Activated naive CD4-positive, alpha-beta T cell treated with anti-CD3 and anti-CD28 coated beads, Interleukin-2, amount 50 U/mL, for 24 hours (primary cell): ENCODE data around the gene ABHD8.

Source experiments
- H3K27ac Mint-ChIP-seq: one replicate; pipeline ENCODE4 v1.8.0; 2021; ENCODE audit warnings: mild to moderate bottlenecking, mixed read lengths
- H3K27me3 Mint-ChIP-seq: one replicate; pipeline ENCODE4 v1.8.0; 2021; ENCODE audit warnings: mixed read lengths
- H3K36me3 Mint-ChIP-seq: one replicate; pipeline ENCODE4 v1.8.0; 2021; ENCODE audit warnings: mixed read lengths
- H3K4me1 Mint-ChIP-seq: one replicate; pipeline ENCODE4 v1.8.0; 2021; ENCODE audit warnings: mixed read lengths
- H3K4me3 Mint-ChIP-seq: one replicate; pipeline ENCODE4 v1.8.0; 2021; ENCODE audit warnings: mild to moderate bottlenecking, mixed read lengths
- H3K9me3 Mint-ChIP-seq: one replicate; pipeline ENCODE4 v1.8.0; 2021; ENCODE audit warnings: mixed read lengths

The ABHD8 gene

GRCh38 chr19:17337675-17338432, 34.6 kb upstream of the ABHD8 start:
- Mint-ChIP-seq H3K4me1 (peaks cover 22% of the 10 kb centered on the region), H3K4me3 (peak overlapping the region; percentile 88), H3K27me3 (no peaks in the 10 kb centered on the region), H3K9me3 (no peaks in the 10 kb centered on the region), H3K27ac (peak overlapping the region; percentile 84), H3K36me3 (no peaks in the 10 kb centered on the region)

GRCh38 chr19:17336872-17337674, 33.8 kb upstream of the ABHD8 start, which contains the start of gene GTPBP3:
Gene GTPBP3, plus strand, starts transcription at chr19:17337553. Its CDS starts 59 bp downstream, at chr19:17337612.
- H3K4me1 Mint-ChIP-seq: peaks cover 26% of the 10 kb centered on the region
- H3K4me3 Mint-ChIP-seq: peak within 1 kb of the TSS; percentile 88
- H3K27me3 Mint-ChIP-seq: no peaks in the 10 kb centered on the region
- peak within 1 kb of the TSS; percentile 84 for H3K27ac Mint-ChIP-seq
- H3K9me3 Mint-ChIP-seq: no peaks in the 10 kb centered on the region
- H3K36me3 Mint-ChIP-seq: no peaks in the 10 kb centered on the region

- H3K27ac Mint-ChIP-seq: no peak overlapping the region
- peak overlapping the region; percentile 20 for H3K4me3 Mint-ChIP-seq
- H3K36me3 Mint-ChIP-seq: no peaks in the 10 kb centered on the region
- no peaks in the 10 kb centered on the region for H3K9me3 Mint-ChIP-seq
- H3K27me3 Mint-ChIP-seq: no peaks in the 10 kb centered on the region
- H3K4me1 Mint-ChIP-seq: peaks cover 28% of the 10 kb centered on the region
Measured at GRCh38 chr19:17335575-17335974, 32.4 kb upstream of the ABHD8 start.

GRCh38 chr19:17334414-17335409, 31.5 kb upstream of the ABHD8 start, which contains the start of gene ANO8:
Gene ANO8, minus strand, starts transcription at chr19:17334855. Its CDS starts 185 bp downstream, at chr19:17334670.
- Mint-ChIP-seq H3K36me3 (no peaks in the 10 kb centered on the region), H3K27ac (peak within 1 kb of the TSS; percentile 71)

GRCh38 chr19:17333611-17334413, 30.6 kb upstream of the ABHD8 start:
- no peaks in the 10 kb centered on the region for H3K36me3 Mint-ChIP-seq
- peak overlapping the region; percentile 82 for H3K4me3 Mint-ChIP-seq
- H3K27me3 Mint-ChIP-seq: no peaks in the 10 kb centered on the region
- peak overlapping the region; percentile 19 for H3K27ac Mint-ChIP-seq
- H3K9me3 Mint-ChIP-seq: no peaks in the 10 kb centered on the region
- peaks cover 31% of the 10 kb centered on the region for H3K4me1 Mint-ChIP-seq

More at GRCh38 chr19:17334414-17335409, 31.5 kb upstream of the ABHD8 start, which contains the start of gene ANO8:
- H3K4me3 Mint-ChIP-seq: peak within 1 kb of the TSS; percentile 89
- H3K4me1 Mint-ChIP-seq: peaks cover 31% of the 10 kb centered on the region
- no peaks in the 10 kb centered on the region for H3K9me3 Mint-ChIP-seq
- H3K27me3 Mint-ChIP-seq: no peaks in the 10 kb centered on the region

DNA sequence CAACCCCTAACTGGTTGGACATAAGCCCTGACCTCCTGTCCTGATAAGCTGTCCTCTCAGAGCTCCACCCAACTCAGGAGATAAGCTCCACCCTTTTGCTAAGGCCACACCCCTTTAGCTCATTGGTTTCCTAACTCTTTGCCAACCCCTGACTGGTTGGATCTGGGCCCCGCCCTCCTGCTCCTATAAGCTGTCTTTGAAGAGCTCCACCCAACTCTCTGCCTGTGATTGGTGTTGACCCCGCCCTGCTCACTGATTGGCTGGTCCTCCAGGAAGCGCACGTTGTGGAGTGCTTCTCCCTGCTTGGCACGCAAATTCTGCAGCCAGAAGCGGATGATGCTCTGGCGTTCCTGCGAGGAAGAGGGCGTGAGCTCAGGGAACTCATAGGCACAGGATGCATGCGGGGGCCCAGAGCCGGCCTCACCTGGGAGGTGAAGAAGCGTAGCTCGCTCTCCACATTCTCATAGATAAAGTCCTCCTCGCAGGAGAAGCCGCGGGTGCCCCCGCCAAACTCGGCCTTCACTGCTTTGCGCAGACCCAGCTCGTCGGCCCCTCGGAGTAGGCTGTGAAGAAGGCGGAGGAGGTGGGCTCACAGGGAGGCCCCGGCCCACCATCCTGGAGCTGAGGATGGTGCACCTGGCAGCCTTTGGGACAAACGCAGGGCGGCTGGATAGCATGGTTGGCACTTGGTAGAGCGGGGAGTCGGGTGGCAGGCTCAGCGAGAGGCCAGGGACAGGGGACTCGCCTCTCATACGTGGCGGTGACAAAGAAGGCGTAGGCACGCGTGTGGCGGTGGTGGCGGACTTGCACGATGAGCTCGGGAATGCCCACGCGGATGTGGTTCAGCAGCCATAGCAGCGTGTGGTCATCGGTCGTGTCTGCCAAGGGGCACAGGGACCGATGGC, 29.7 kb upstream of the ABHD8 start:
- Mint-ChIP-seq H3K4me3 (peak overlapping the region; percentile 11), H3K36me3 (no peaks in the 10 kb centered on the region), H3K4me1 (peaks cover 31% of the 10 kb centered on the region), H3K9me3 (no peaks in the 10 kb centered on the region), H3K27me3 (no peaks in the 10 kb centered on the region), H3K27ac (no peak overlapping the region)

GRCh38 chr19:17332360-17332676, 29.1 kb upstream of the ABHD8 start:
- H3K4me1 Mint-ChIP-seq: peaks cover 30% of the 10 kb centered on the region
- H3K27me3 Mint-ChIP-seq: no peaks in the 10 kb centered on the region
- H3K4me3 Mint-ChIP-seq: no peak overlapping the region
- H3K27ac Mint-ChIP-seq: no peak overlapping the region
- no peaks in the 10 kb centered on the region for H3K9me3 Mint-ChIP-seq
- no peaks in the 10 kb centered on the region for H3K36me3 Mint-ChIP-seq

- Mint-ChIP-seq H3K27me3 (no peaks in the 10 kb centered on the region), H3K4me3 (no peak overlapping the region), H3K9me3 (no peaks in the 10 kb centered on the region), H3K4me1 (peaks cover 26% of the 10 kb centered on the region), H3K36me3 (no peaks in the 10 kb centered on the region), H3K27ac (no peak overlapping the region)
Measured at GRCh38 chr19:17331045-17331558, 27.9 kb upstream of the ABHD8 start.

GRCh38 chr19:17330262-17331044, 27.2 kb upstream of the ABHD8 start:
- Mint-ChIP-seq H3K9me3 (no peaks in the 10 kb centered on the region), H3K4me3 (no peak overlapping the region), H3K4me1 (peaks cover 26% of the 10 kb centered on the region), H3K27me3 (no peaks in the 10 kb centered on the region), H3K36me3 (no peaks in the 10 kb centered on the region), H3K27ac (no peak overlapping the region)

DNA sequence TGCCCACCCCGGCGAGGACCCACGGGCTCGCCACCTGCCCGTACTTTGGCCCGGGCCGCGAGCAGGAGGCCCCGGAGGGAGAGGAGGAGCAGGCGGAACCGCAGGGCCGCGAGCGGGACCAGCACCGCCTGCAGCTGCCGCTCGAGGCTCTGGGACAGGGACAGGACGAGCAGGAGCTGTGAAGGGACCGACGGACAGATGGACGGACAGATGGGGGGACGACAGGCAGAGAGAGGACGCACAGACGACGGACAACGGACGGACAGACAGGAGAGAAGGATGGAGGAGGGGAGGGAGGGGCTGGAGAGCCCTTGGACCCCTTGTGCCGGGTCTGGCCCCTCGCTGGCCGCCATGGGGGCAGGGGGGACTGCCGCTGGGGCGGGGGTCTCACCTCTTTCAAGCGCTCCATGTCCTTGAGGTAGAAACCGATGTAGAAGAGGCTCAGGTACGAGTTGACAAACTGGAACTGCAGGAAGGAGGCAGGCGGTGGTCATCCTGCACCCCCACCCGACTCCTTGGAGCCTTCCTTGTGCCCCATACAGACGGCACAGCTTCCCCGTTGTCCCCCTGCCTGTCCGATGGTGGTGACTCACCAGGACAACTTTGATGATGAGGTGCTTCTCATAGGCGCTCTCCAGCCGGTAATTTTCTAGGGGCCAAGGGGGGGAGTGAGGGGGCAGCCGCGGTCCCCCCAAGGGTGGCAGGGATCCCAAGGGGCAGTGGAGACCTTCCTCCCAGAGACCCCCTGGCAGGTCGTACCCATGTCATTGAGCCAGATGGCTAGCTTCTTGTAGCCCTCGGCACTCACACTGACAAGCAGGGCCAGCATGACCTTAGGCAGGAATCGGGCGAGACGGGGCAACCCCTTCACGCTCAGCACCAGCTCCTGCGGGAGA, 26.4 kb upstream of the ABHD8 start:
- Mint-ChIP-seq H3K27ac (no peak overlapping the region), H3K27me3 (no peaks in the 10 kb centered on the region), H3K4me1 (peaks cover 19% of the 10 kb centered on the region), H3K36me3 (no peaks in the 10 kb centered on the region), H3K9me3 (no peaks in the 10 kb centered on the region), H3K4me3 (peak overlapping the region; percentile 49)

DNA sequence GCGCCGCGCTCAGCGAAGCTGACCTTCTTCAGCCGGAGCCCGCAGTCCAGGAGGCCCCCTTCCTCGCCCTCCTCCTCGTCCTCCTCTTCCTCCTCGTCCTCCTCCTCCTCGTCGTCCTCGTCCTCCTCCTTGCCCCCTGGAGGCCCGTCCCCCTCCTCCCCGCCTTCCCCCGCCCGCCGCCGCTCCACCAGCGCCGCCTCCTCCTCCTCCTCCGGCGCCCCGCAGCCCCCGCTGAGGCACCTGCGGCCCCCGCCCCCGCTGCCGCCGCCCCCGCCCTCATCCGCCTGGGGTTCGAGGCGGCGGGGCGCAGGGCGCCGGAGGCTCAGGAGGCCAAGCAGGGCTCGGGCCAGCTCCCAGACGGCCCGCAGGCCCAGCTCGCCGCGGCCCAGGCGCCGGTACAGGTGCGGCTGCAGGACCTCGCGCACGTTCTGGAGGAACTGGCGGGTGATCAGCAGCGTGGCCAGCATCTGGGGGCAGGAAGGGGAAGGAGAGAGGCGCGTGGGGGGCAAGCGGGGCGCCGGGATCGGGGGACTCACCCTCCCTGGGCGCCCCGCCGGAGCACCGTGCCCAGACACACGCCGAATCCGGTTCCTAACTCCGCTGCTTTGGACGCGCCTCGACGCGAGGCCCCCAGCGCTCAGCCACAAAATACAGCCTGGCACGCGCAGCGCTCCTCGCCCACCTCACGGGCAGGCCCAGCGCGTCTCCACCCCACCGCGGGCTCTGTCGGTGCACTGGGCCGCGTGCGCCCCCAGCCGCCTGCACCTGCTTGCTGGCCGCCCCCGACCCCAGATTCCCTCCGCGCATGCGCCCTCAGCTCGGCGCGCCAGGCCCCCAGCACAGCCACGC, 25.5 kb upstream of the ABHD8 start:
- Mint-ChIP-seq H3K36me3 (no peaks in the 10 kb centered on the region), H3K9me3 (no peaks in the 10 kb centered on the region), H3K27ac (no peak overlapping the region), H3K27me3 (no peaks in the 10 kb centered on the region), H3K4me1 (peaks cover 14% of the 10 kb centered on the region), H3K4me3 (peak overlapping the region; percentile 66)
